HG03575 (cell line): ENCODE results near the gene PPP1R16B.

Source experiments
- ATAC-seq: cut with Tn5 transposase; IDR thresholded peaks from one replicate; pipeline ENCODE4 v1.9.1; 2021; ENCODE audit not compliant: unreplicated experiment, insufficient number of reproducible peaks, low FRiP score; ENCODE audit errors: extremely low read depth

The PPP1R16B gene

DNA sequence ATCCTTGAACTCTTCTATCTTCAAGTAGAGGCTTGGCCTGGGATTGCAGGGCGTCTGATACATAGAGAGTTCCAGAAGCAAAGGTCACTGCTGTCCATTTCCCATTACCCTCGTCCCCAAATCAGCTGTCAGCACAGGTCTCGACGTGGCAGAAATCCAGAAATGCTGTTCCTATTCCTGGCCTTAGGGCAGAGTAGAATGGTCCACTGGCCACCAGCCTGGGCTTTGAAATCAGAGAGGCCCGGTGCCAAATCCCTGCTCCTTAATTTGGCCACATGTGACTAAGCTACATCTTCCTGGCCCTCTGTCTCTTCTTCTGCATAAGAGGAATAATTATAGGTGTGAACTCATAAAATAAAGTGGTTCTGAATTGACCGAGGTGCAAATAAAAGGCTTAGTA is 79.9 kb downstream of the PPP1R16B start:
- no peak for ATAC-seq

- ATAC-seq, result no peak
These were observed 82.7 kb downstream of the PPP1R16B start for GRCh38 chr20:38888059-38888831.

GRCh38 chr20:38889050-38889449 is 83.6 kb downstream of the PPP1R16B start:
- no peak for ATAC-seq

DNA sequence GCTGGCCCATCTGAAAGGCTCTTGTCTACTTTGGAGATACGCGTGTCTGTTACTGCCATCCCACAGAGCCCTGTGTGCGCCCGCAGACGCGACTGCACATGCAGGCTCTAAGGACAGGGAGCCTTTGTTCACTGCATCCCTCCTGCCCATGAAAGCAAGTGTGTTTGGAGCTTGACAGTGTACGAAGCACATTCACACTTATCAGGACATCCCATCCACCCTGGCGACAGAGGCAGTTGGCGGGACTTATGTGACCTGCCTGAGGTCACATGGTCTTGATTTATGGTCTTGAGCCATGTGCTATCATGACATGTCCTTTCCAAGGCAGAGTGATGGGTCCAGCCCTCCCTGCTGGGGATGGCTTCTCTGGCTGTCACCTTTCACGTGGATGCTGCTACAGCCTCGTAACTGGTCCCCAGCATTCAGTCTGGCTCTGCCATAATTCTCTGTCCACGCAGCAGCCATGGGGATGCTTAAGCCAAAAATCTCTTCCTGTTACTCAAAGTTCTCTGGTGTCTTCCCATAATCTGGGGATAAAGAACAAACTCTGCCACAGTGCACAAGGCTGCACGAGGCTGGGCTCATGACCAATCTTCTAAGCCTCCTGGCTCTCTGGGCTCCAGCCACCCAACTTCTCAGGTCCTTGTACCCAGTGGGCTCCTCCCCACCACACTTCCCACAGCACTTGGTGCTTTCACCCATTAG is 84.4 kb downstream of the PPP1R16B start:
- no peak for ATAC-seq

DNA sequence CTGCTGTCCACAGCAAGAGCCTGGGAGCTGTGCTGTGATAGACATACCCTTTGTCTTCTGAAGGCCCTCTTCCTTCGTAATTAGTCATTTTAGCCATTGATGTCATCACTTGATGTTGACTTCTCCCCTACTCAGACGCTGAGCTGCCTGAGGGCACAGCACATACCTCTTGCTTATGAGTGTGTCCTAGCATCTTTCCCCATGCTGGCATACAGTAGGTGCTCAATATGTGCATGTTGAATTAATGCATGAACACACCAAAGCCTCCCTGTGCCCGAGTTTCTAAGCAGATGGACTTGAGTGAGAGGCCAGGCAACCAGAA is 85.0 kb downstream of the PPP1R16B start:
- no peak for ATAC-seq

DNA sequence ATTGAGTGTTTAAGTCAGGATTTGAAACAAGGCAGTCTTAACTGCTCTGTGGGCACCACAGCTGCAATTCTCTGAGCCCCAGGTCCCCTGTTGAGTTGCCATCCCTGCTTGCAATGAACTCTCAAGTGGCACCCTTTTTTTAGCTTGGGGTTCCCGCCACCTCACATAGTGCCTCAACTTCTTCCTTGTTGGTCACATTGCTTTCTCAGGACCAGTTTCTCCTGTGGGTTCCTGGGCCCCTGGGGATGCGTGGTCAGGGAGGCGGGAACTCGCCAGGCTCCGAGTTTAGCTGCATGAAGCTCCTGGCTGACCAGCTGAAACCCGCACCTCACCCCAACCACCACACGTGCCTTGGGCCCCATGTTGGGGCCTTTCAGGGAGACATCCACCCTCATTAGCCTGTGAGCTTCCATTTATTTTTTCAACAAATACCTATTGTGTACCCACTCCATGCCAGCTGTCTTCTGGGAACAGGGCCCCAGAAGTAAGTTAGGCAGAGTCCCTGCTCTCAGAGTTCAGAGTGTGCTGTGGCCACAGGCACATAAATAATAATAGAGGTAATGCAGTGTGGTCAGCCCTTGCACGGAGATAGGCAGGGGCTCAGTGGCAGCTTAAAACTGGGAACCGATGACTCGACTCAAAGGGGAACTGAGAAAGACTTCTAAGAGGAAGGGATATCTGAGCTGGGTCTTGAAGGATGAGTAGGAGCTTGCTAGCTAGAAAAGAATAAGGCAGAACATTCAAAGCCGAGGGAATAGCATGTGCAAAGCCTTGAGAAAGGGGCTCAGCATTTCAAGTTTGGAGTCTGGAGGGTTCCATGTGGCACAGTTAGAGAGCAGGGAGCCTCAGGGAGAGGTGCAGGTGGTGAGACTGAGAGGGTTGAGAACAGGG is 86.8 kb downstream of the PPP1R16B start:
- ATAC-seq, result no peak

DNA sequence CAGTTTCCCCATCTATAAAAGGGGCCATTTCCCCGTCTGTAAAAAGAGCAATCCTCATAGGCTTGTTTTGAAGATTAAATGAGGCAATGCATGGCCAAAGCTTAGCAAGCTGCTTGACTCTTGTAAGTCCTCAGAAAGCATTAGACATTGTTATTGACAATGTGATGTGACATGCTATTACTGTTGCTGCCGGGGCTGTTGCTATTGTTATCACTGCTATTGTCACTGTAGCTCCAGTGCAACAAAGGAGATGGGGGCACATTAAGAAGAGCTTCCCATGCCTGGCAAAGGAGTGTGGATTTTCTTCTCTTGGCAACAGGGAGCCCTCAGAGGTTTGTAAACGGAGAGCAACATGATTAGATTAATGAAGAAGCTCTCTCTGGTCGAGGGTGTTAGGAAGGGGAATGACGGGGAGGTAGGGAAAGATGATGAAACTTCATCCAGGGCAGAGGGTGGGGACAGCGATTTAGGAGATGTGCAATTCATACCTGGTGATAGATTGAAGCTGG is 87.6 kb downstream of the PPP1R16B start:
- ATAC-seq, result no peak

GRCh38 chr20:38893565-38894090 is 88.1 kb downstream of the PPP1R16B start:
- no peak for ATAC-seq

DNA sequence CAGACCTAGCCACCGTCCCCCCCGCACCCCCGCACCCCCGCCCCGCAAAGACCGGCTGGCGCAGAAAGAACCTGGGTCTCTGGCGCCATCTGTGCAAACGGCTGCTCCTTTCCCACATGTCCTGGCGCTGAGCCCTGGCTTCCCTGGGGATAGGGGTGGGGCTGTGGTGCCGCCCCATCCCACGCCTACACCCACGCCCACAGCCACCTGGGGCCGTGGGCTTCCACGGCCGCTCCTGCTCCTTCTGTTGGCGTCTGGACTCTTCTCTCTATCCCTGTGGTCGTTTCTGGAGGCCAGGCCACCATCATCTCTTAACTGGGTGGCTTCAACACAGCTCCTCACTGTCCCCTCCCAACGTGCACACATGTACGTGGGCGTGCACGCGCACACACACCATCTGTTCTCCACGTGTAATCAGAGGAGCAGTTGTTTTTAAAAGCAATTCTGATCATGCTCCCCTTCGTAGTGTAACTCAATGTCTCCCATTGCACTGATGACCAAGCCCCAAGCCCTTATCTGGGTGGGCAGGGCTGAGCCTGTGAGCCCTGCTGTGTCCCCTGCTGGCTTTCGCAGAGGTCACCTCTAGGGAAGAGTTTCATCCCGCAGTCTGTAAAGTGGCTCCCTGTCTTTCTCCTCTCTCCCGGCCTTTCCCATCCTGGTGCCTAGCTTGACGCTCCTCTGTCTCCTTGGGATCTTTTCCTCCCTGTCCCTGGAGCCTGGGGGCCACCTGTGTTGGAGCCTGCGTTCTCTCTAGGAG is 88.8 kb downstream of the PPP1R16B start:
- no peak for ATAC-seq

- no peak for ATAC-seq
These were observed 89.8 kb downstream of the PPP1R16B start for GRCh38 chr20:38895098-38895949.

GRCh38 chr20:38896009-38896594 is 90.6 kb downstream of the PPP1R16B start:
- ATAC-seq, result no peak

DNA sequence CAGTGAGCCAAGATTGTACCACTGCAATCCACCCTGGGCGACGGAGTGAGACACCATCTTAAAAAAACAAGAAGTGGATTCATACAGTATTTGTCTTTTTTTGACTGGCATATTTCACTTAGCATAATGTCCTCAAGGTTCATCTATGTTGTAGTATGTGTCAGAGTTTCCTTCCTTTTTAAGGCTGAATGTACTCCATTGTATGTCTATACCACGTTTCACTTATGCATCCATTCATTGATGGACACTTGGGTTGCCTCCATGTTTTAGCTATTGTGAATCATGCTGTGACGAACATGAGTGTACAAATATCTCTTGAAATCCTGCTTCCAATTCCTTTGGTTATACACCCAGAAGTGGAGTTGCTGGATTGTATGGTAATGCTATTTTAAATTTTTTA is 91.8 kb downstream of the PPP1R16B start:
- ATAC-seq, result no peak

- no peak for ATAC-seq
These were observed 95.1 kb downstream of the PPP1R16B start for GRCh38 chr20:38900606-38901005.

- no peak for ATAC-seq
These were observed 97.1 kb downstream of the PPP1R16B start for GRCh38 chr20:38902601-38903000.

- ATAC-seq, result no peak
These were observed 97.8 kb downstream of the PPP1R16B start for GRCh38 chr20:38903335-38903734.

DNA sequence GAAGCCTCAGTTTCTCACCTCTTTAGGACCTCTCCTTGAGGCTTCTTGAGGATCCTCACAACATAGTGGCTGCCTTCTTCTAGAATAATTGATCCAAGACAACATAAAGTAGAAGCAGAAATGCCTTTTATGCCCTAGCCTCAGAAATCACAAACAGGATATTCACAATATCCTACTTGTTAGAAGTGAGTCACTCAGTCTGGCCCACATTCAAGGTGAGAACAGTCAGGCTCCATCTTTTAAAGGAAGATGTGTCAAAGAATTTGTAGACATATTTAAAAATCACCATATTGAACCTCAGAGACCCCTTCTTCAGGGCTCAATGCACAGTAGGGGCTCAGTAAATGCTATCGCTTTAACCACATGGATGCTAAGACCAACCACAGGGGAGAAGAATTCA is 99.9 kb downstream of the PPP1R16B start:
- ATAC-seq, result no peak

- no peak for ATAC-seq
These were observed 102.6 kb downstream of the PPP1R16B start for GRCh38 chr20:38907918-38908677.
